ENCODE measurements around the gene ABCD3.
"Not testable (repeated sequence)": the region's sequence is repeated elsewhere in the genome, so short reads cannot be mapped to it uniquely, and the experiment has no call there.

ABCD3 gene

GRCh38 chr1:94417978-94418663 lies at the start of gene ABCD3:
ABCD3 (plus strand) TSS chr1:94418389; CDS start chr1:94418479, 90 bp downstream.
- FAIRE-seq: no peak

DNA sequence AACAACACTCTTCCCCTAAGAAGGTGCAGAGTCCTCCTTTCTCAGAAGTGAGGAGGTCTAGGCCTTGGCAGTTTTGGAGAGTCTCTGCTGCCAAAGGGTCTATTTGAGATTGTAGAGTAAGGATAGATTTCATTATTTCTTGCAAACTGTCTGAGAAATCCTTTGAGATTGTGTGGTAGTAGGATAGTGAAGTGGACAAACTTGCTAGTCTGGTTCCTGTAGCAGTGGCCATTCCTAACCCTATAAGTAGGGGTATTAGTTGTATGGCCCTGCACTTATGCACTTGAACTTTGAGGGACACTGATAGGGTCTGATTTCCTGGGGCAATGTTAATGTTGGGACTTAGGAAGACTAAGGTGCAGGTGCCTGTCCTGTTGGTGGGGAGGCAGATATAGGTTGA lies 45.4 kb upstream of the ABCD3 start:
- FAIRE-seq: not testable (repeated sequence)

DNA sequence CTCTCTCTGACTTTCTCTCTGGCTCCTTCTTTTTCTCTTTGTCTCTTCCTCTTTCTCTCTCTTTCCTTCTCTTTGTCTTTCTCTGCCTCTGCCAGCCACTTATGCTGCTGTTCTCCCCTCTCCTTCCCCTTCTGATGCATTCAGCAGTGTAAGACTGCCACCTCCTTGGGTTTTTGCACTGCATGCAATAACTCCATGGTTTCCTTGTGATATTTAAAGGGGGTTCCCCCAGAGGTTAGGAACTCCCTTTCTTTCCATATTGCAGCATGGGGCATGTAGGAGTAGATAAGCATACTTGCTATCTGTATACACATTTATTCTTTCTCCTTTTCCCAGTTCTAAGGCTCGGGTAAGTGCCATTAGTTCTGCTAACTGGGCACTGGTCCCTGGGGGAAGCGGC lies 44.9 kb upstream of the ABCD3 start:
- FAIRE-seq: not testable (repeated sequence)

DNA sequence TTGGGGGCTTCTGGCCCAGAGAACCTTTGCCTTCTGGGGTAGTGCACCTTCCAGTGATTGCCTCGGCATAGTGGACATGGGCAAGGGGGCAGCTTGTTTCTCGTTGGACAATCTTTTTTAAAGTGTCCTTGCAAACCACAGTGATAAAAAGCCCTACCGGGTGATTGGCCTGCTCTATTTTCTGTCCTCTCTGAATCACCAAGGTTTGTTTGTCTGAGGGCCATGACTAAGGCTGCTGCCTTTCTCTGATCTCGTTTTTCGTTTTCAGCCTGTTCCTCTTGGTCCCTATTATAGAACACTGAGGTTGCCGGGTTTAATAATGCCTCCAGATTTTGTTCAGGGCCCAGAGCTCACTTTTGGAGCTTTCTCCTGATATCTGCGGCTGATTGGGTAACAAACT lies 42.5 kb upstream of the ABCD3 start:
- not testable (repeated sequence) for FAIRE-seq

DNA sequence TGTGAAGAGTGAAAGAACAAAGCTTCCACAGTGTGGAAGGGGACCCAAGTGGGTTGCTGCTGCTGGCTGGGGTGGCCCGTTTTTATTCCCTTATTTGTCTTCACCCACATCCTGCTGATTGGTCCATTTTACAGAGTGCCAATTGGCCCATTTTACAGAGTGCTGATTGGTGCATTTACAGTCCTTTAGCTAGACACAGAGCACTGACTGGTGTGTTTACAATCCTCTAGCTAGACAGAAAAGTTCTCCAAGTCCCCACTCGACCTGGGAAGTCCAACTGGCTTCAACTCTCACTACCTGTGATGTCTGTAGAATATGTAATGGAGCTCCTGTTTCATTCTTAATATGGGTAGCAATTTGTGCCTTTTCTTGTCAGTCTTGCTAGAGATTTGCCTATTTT lies 39.7 kb upstream of the ABCD3 start:
- not testable (repeated sequence) for FAIRE-seq

GRCh38 chr1:94379615-94380014 lies 38.6 kb upstream of the ABCD3 start:
- no peak for FAIRE-seq

- FAIRE-seq: no peak
These were observed 36.0 kb upstream of the ABCD3 start for GRCh38 chr1:94382201-94382600.

DNA sequence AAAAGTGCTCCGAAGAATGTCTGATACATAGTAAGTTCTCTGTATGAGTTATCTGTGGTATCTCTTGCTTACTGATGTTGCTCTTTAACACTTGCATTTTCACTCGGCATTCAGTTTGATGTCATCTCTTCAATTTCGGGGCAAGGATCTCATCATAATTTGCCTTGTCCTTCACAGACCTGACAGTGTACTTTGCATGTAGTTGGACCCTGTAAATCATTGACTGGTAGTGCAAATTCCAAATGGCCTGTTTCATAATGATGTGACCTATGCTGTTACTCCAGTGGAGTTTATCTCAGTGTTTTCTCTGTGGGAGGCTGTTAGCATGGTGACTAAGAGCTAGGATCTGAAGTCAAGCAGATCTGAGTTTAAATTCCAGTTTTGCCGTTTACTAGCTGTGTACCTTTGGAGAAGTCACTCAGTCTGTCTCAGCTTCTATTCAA lies 34.2 kb upstream of the ABCD3 start:
- FAIRE-seq: peak; percentile 99

DNA sequence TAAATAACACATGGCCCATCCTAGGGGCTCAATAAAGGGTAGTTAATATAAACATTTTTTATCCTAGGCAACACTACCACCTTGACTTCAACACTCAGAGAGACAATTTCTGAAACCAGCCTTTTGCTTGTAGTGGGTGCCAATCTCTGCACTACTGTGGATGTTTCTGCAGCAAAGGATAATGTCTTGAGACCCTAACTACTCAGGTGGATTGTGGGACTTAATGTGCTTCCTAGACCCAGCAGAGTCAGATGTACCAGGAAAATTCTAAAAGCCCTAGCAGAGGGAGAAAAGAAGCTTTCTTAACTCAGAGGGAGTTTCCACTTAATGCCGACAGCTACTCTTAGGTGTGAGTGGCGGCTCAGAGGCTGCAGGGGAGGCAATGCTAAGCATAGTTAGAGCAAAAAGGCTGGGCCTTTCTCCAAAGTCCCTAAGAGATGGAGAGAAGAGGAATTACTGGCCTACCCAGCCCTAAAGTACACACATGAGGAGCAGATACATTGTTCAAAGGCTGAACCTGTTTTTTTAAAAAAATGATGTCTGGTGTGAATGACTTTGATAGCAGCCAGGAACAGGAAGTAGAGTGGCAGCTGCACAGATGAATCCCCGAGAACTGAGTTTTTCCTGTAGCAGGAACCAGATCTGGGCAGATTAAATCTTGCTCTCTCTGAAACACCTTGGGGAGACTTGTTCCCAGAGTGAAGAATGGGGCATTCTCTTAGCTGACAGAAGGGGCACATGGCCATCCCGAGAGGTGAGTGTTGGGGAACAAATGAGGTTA lies 33.5 kb upstream of the ABCD3 start:
- FAIRE-seq: peak; percentile 60

- no peak for FAIRE-seq
These were observed 32.8 kb upstream of the ABCD3 start for GRCh38 chr1:94385308-94385929.

GRCh38 chr1:94389298-94389697 lies 28.9 kb upstream of the ABCD3 start:
- FAIRE-seq: no peak

DNA sequence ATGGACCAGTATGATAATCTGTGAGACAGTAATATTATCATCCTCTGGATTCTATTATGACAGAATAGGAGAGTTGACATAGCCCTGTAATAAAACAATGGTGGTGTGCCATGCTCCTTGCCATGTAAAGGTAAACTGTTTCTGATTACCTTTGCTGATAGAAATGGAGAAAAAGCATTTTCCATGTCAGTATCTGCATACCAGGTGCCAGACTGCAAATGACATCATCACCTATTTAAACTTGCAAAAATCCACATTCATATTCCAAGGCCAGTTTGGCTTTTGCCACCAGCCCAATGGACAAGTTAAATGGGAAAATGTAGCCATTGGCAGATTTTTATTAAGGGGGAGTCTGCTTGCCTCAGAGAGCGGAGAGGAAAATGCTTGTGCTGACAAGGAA lies 23.9 kb upstream of the ABCD3 start:
- FAIRE-seq: no peak

GRCh38 chr1:94395231-94395630 lies 23.0 kb upstream of the ABCD3 start:
- no peak for FAIRE-seq

- FAIRE-seq: no peak
These were observed 22.4 kb upstream of the ABCD3 start for GRCh38 chr1:94395748-94396309.

DNA sequence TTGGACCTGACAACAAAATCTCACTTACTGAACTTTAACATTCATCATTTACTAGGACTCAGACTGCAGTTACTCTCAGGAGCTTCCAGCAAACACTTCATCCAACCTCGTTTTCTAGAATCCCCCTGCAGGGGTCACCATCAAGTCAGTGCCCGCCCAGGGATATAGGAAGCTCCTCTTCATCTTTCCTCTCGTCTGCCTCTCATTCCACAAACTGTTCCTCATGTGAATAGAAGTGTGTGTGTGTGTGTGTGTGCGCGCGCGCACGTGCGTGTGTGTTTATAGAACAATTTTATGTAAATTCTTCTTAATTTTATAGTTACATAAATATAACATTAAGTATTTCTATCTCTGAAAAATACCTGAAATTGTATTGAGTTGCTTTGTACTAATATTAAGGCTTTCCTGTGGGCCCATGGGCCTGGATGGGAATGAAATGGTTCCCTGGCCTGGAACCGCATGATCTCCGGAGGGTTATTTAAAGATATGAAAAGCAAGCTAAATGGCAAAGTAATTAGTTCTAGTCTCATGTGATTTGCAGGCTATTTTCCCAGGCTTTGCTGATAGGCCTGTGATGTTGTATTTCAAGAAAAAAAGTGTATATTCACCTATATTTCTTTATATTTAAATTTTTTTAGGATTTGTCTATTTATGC lies 21.7 kb upstream of the ABCD3 start:
- no peak for FAIRE-seq

- FAIRE-seq: no peak
These were observed 19.8 kb upstream of the ABCD3 start for GRCh38 chr1:94398356-94398755.

GRCh38 chr1:94399453-94399852 lies 18.7 kb upstream of the ABCD3 start:
- FAIRE-seq: no peak

GRCh38 chr1:94401206-94401605 lies 17.0 kb upstream of the ABCD3 start:
- no peak for FAIRE-seq

GRCh38 chr1:94406446-94406845 lies 11.7 kb upstream of the ABCD3 start:
- FAIRE-seq: no peak

GRCh38 chr1:94408104-94408830 lies 9.9 kb upstream of the ABCD3 start:
- FAIRE-seq: no peak

DNA sequence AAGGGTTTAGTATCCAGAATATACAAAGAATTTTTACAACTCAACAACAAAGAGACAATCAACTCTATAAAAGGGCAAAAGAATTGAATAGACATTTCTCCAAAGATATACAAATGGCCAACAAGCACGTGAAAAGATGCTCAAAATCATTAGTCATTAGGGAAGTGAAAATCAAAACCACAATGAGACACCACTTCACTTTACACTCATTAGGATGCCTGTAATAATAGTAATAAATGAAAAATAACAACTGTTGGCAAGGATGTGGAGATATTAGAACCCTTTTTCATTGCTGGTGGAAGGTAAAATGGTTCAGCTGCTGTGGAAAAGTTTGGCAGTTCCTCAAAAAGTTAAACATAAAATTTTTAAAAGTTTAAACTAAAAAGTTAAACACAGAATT lies 7.0 kb upstream of the ABCD3 start:
- no peak for FAIRE-seq

GRCh38 chr1:94413311-94413710 lies 4.9 kb upstream of the ABCD3 start:
- no peak for FAIRE-seq
